Keratinocyte (primary cell): ENCODE data around the gene A2M. TPM values are rescaled to one million over a fixed set of nuclear protein-coding genes. Genes with fewer than 3 reads are reported as not detected.

Source experiments
- DNase-seq: peaks from one replicate; pipeline ENCODE4 v3.0.0-alpha.2; 2011; ENCODE audit warnings: low read depth, missing footprints, low spot score
- FAIRE-seq: peaks from 2 replicates; lab custom pipeline; 2011; peaks lifted over from hg19 to GRCh38; lab: Jason Lieb, UNC
- H2AFZ ChIP-seq: 2 replicates; pipeline ENCODE4 v1.6.0; 2012; ENCODE audit warnings: low read length, control low read depth, inconsistent platforms; ENCODE audit not compliant: control insufficient read depth
- H3K27ac ChIP-seq: 2 replicates; pipeline ENCODE4 v1.5.1; 2011; ENCODE audit warnings: low read length; ENCODE audit not compliant: control insufficient read depth, insufficient read depth
- H3K27me3 ChIP-seq: 3 replicates; pipeline ENCODE4 v1.6.0; 2011; ENCODE audit warnings: low read length; ENCODE audit not compliant: control insufficient read depth, insufficient read depth; ENCODE audit errors: extremely low read depth
- H3K36me3 ChIP-seq, 2 experiments: 2 replicates in 1 of 2; 3 replicates in 1 of 2; pipeline ENCODE4 v1.5.1; 2011; ENCODE audit warnings: low read length in 2 of 2, mild to moderate bottlenecking in 1 of 2; ENCODE audit not compliant: control insufficient read depth in 2 of 2, insufficient read depth in 2 of 2; ENCODE audit errors: extremely low read depth in 1 of 2
- H3K4me1 ChIP-seq: 3 replicates; pipeline ENCODE4 v1.5.1; 2011; ENCODE audit warnings: low read length; ENCODE audit not compliant: control insufficient read depth, insufficient read depth; ENCODE audit errors: extremely low read depth
- H3K4me2 ChIP-seq: 3 replicates; pipeline ENCODE4 v1.6.0; 2011; ENCODE audit warnings: low read depth, low read length; ENCODE audit not compliant: control insufficient read depth, insufficient read depth; ENCODE audit errors: extremely low read depth
- H3K4me3 ChIP-seq, 3 experiments: fragments of 200-600 bp in 1 of 3; sonication (generic) in 1 of 3; 2 replicates in 2 of 3; 3 replicates in 1 of 3; pipeline ENCODE4 v1.5.1; 2011 to 2016; ENCODE audit warnings: low read length in 3 of 3, mild to moderate bottlenecking in 3 of 3, control low read depth in 2 of 3, inconsistent platforms in 1 of 3, low read depth in 1 of 3, mixed read lengths in 1 of 3, mixed run types in 1 of 3, moderate library complexity in 1 of 3; ENCODE audit not compliant: control insufficient read depth in 2 of 3, insufficient read depth in 2 of 3; ENCODE audit errors: extremely low read depth in 1 of 3
- H3K79me2 ChIP-seq: 2 replicates; pipeline ENCODE4 v1.6.0; 2012; ENCODE audit warnings: low read length; ENCODE audit not compliant: control insufficient read depth, insufficient read depth
- H3K9ac ChIP-seq: 3 replicates; pipeline ENCODE4 v1.6.0; 2011; ENCODE audit warnings: low read length; ENCODE audit not compliant: control insufficient read depth, insufficient read depth; ENCODE audit errors: extremely low read depth
- H3K9me1 ChIP-seq: 3 replicates; pipeline ENCODE4 v1.6.0; 2011; ENCODE audit warnings: low read length; ENCODE audit not compliant: control insufficient read depth, insufficient read depth; ENCODE audit errors: extremely low read depth
- H3K9me3 ChIP-seq: 2 replicates; pipeline ENCODE4 v1.5.1; 2012; ENCODE audit warnings: low read depth, low read length; ENCODE audit not compliant: control insufficient read depth
- H4K20me1 ChIP-seq: 3 replicates; pipeline ENCODE4 v1.6.0; 2011; ENCODE audit warnings: low read length; ENCODE audit not compliant: control insufficient read depth, insufficient read depth; ENCODE audit errors: extremely low read depth
- EZH2 ChIP-seq: IDR thresholded peaks from one replicate; pipeline ENCODE4 v1.6.1; 2012; ENCODE audit warnings: inconsistent platforms, mild to moderate bottlenecking, low read length, moderate library complexity
- dilution Hi-C: fragments of 300-500 bp; cut with MboI; formaldehyde crosslinking; loops from one replicate; pipeline ENCODE4 v1.7.0; 2020; ENCODE audit warnings: low sequenced_read_pairs; ENCODE audit not compliant: extremely low pct_ligation_motif_present
- polyA plus RNA-seq, 5 experiments: library from polyadenylated mRNA; depleted of rRNA in 3 of 5; stranded (reverse) in 3 of 5; stranded (forward) in 1 of 5; unstranded in 1 of 5; fragments of >200 nt; gene quantifications; 1 replicate in 1 of 5; 2 replicates in 3 of 5; 3 replicates in 1 of 5; pipeline versions ENCODE4 v1.2.1 to v1.2.3, GENCODE V29; 2011 to 2012; ENCODE audit warnings: missing spikeins in 2 of 5, low read depth in 1 of 5, low replicate concordance in 1 of 5
- TF ChIP-seq, protein P1 (sequence below), 3 experiments: IDR thresholded peaks in 1 of 3; conservative IDR thresholded peaks in 1 of 3; optimal IDR thresholded peaks in 1 of 3; 2 replicates in 2 of 3; 3 replicates in 1 of 3; pipeline versions ENCODE3 to v1.5.1; 2011; ENCODE audit warnings: low read length in 3 of 3, mild to moderate bottlenecking in 3 of 3, moderate library complexity in 2 of 3, control low read depth in 1 of 3, inconsistent platforms in 1 of 3; ENCODE audit not compliant: insufficient read depth in 2 of 3; ENCODE audit errors: extremely low read depth in 1 of 3

The A2M gene
- polyA plus RNA-seq, 1 donor (not counting 4 experiments of a cell fraction or from before 2014, with no cell fraction given) = 0.49 TPM

DNA sequence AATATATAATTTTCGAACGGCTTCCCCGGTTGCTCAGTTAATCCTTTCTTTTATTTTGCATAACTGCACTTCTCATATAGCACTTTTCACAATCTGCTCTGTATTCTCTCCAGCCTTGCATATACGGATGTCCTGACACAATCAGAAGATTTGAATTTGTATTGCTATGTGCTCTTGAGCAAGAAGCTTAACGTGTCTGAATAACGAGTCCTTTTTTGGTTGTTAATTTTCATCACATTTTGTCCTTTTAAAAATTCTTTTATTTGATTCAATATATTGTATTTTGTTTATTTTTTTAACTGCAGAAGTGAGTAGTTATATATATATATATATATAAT is 17.6 kb downstream of the A2M start:
- H3K9ac ChIP-seq = no peak overlapping the region
- H3K27me3 ChIP-seq = no peaks in the 10 kb centered on the region
- H3K36me3 ChIP-seq = no peaks in the 10 kb centered on the region
- no peak overlapping the region for H3K4me3 ChIP-seq
- FAIRE-seq (no peak), DNase-seq (no peak)
- H3K9me1 ChIP-seq = no peaks in the 10 kb centered on the region
- dilution Hi-C loops = no loop called here
- H3K9me3 ChIP-seq = no peaks in the 10 kb centered on the region
- H3K4me2 ChIP-seq = no peak overlapping the region
- TF ChIP-seq, protein P1, sequence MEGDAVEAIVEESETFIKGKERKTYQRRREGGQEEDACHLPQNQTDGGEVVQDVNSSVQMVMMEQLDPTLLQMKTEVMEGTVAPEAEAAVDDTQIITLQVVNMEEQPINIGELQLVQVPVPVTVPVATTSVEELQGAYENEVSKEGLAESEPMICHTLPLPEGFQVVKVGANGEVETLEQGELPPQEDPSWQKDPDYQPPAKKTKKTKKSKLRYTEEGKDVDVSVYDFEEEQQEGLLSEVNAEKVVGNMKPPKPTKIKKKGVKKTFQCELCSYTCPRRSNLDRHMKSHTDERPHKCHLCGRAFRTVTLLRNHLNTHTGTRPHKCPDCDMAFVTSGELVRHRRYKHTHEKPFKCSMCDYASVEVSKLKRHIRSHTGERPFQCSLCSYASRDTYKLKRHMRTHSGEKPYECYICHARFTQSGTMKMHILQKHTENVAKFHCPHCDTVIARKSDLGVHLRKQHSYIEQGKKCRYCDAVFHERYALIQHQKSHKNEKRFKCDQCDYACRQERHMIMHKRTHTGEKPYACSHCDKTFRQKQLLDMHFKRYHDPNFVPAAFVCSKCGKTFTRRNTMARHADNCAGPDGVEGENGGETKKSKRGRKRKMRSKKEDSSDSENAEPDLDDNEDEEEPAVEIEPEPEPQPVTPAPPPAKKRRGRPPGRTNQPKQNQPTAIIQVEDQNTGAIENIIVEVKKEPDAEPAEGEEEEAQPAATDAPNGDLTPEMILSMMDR (optimal IDR thresholded peaks at IDR 0.05 in 1 of 3, IDR thresholded peaks at IDR 0.05 in 1 of 3, conservative IDR thresholded peaks at IDR 0.05 in 1 of 3; ENCODE audit: extremely low read depth in 1 of 3, insufficient read depth in 2 of 3, low read length in 3 of 3) = no peak
- H2AFZ ChIP-seq = no peak overlapping the region
- H3K79me2 ChIP-seq = no peaks in the 10 kb centered on the region
- H3K4me1 ChIP-seq = no peaks in the 10 kb centered on the region
- no peak overlapping the region for H3K27ac ChIP-seq
- H4K20me1 ChIP-seq = no peaks in the 10 kb centered on the region

DNA sequence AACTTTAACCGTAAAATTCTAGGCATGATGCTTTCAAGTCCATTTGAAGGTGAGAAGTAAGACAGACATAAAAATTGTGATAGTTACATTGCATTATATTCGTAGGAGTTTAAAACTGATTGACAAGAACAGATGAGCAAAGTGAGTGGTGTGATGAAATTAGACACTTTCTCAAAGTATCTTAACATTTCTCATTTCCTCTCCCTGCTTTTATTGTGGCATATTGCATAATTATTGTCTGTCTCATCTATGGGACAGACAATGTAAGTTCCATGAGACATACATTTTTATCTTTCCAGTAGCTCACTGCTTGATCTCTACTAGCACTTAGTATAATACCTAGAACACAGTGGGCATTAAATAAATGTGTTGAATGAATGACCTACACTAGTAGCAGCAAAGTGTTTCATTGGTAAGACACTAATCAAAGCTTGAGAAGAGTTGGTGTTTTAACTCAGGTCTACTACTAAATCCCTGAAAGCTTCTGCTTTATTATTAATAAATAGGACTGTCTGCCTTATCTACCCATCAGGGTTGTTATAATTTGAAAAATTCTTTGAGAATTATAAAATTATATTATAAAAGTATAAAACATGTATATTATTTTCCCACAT is 19.0 kb downstream of the A2M start:
- Histone ChIP-seq H4K20me1 (no peaks in the 10 kb centered on the region), H3K4me1 (no peaks in the 10 kb centered on the region), H3K9me1 (no peaks in the 10 kb centered on the region), H2AFZ (no peak overlapping the region), H3K79me2 (no peaks in the 10 kb centered on the region), H3K36me3 (no peaks in the 10 kb centered on the region), H3K27me3 (no peaks in the 10 kb centered on the region), H3K27ac (no peak overlapping the region), H3K9me3 (no peaks in the 10 kb centered on the region), H3K4me3 (no peak overlapping the region), H3K9ac (no peak overlapping the region), H3K4me2 (no peak overlapping the region)
- DNase-seq (no peak), FAIRE-seq (no peak)
- dilution Hi-C loops = no loop called here
- TF ChIP-seq, protein P1 (optimal IDR thresholded peaks at IDR 0.05 in 1 of 3, IDR thresholded peaks at IDR 0.05 in 1 of 3, conservative IDR thresholded peaks at IDR 0.05 in 1 of 3; ENCODE audit: extremely low read depth in 1 of 3, insufficient read depth in 2 of 3, low read length in 3 of 3) = no peak
- TF ChIP-seq EZH2 = no peak
